A673 (cell line): ENCODE data around the gene JUNB. TPM values are rescaled to one million over a fixed set of nuclear protein-coding genes. Genes with fewer than 3 reads are reported as not detected.
"Not testable (repeated sequence)": the region's sequence is repeated elsewhere in the genome, so short reads cannot be mapped to it uniquely, and the experiment has no call there.

ENCODE experiments used
- BruUV-seq: library from RNA; stranded (reverse); fragments of 400-500 nt; replicated peaks from 2 replicates; lab custom pipeline; 2021; lab: Mats Ljungman, UMichigan
- CTCF ChIA-PET: fragments of 300-600 bp; sonication (Branson Sonifier 250); formaldehyde crosslinking; loops from one replicate; lab custom pipeline; 2022; ENCODE audit warnings: antibody characterized with exemption; lab: Charles Lee
- POLR2A ChIA-PET: fragments of 300-600 bp; sonication (Branson Sonifier 250); formaldehyde crosslinking; loops from one replicate; lab custom pipeline; 2022; ENCODE audit warnings: antibody characterized with exemption; ENCODE audit not compliant: low non-redundant PET; lab: Charles Lee
- DNase-seq: peaks from one replicate; pipeline ENCODE4 v3.0.0-alpha.2; 2015; ENCODE audit warnings: low spot score
- H3K27ac ChIP-seq: fragments of 200-600 bp; sonication (generic); 2 replicates; pipeline ENCODE4 v1.5.1; 2016; ENCODE audit warnings: mixed run types, low read depth, mild to moderate bottlenecking, mixed read lengths, antibody characterized with exemption, low read length; ENCODE audit not compliant: poor library complexity, severe bottlenecking
- H3K27me3 ChIP-seq: fragments of 200-600 bp; sonication (generic); replicated peaks from 2 replicates; pipeline ENCODE4 v1.6.1; 2017; ENCODE audit warnings: mixed run types, low read depth, mild to moderate bottlenecking, mixed read lengths, antibody characterized with exemption, low read length; ENCODE audit not compliant: insufficient read depth, poor library complexity
- H3K36me3 ChIP-seq: fragments of 200-600 bp; sonication (generic); 2 replicates; pipeline ENCODE4 v1.6.1; 2016; ENCODE audit warnings: mixed run types, mild to moderate bottlenecking, mixed read lengths, antibody characterized with exemption, low read length; ENCODE audit not compliant: insufficient read depth, poor library complexity, severe bottlenecking
- H3K4me1 ChIP-seq: fragments of 200-600 bp; sonication (generic); 2 replicates; pipeline ENCODE4 v1.6.1; 2017; ENCODE audit warnings: mixed run types, mild to moderate bottlenecking, mixed read lengths, antibody characterized with exemption, low read length; ENCODE audit not compliant: insufficient read depth, poor library complexity, severe bottlenecking
- H3K4me3 ChIP-seq: fragments of 200-600 bp; sonication (generic); 2 replicates; pipeline ENCODE4 v1.5.1; 2016; ENCODE audit warnings: low read depth, mixed run types, mild to moderate bottlenecking, mixed read lengths, low read length; ENCODE audit not compliant: poor library complexity, severe bottlenecking
- H3K9me3 ChIP-seq: fragments of 200-600 bp; sonication (generic); 2 replicates; pipeline ENCODE4 v1.6.1; 2016; ENCODE audit warnings: mixed run types, low read depth, mild to moderate bottlenecking, mixed read lengths, antibody characterized with exemption, low read length; ENCODE audit not compliant: poor library complexity, severe bottlenecking
- EZH2 ChIP-seq: fragments of 200-600 bp; sonication (generic); IDR thresholded peaks from 2 replicates; pipeline ENCODE4 v1.6.1; 2017; ENCODE audit warnings: borderline replicate concordance, low read depth, mild to moderate bottlenecking, mixed read lengths, antibody characterized with exemption, low read length; ENCODE audit not compliant: poor library complexity, severe bottlenecking
- intact Hi-C: fragments of 100-400 bp; cut with micrococcal nuclease; formaldehyde crosslinking; loops from one replicate; pipeline ENCODE4 v1.10.0; 2022; ENCODE audit not compliant: unreplicated experiment
- total RNA-seq: library from RNA; stranded (reverse); gene quantifications from 2 replicates; pipeline ENCODE4 v1.2.3, GENCODE V29; 2021
- TF ChIP-seq, protein P1 (sequence below): fragments of 300-800, 200-600 bp; sonication (generic); conservative IDR thresholded peaks from 2 replicates; pipeline ENCODE4 v1.5.1; 2017; ENCODE audit warnings: low read depth, mild to moderate bottlenecking, antibody characterized with exemption, low read length, moderate library complexity, mixed read lengths

The JUNB gene
- total RNA-seq, 1 experiment from 2014 or later = 27.7 TPM

DNA sequence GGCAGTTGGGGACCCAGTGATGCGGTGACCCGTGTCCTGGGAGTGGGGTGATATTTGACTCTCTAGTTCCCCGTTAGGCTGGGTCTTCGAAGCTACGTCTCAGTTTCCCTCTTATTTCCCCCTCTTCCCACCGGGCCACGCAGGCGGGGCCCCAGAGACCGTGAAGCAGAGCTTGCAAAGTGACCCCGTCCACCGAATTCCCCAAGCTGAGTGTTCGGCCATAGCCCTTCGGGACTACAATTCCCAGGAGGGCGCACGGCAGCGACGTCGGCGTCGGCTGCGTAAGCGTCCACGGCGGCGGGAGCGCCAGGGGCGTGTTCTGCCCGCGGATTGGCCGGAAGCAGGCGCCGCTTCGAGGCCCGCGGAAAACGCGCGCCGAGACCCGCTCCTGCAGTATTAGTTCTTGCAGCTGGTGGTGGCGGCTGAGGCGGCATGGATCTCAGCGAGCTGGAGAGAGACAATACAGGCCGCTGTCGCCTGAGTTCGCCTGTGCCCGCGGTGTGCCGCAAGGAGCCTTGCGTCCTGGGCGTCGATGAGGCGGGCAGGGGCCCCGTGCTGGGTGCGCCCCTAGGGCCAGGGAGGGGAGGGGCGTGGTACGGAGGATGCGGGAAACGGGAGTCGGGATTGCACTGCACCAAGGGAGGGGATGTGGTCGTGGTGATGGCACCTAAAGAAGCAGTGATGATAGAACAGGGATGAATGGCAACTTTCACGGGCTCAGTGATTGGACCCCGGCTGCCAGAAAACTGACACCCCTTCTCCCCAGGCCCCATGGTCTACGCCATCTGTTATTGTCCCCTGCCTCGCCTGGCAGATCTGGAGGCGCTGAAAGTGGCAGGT, 15.2 kb downstream of the JUNB start, which contains the start of gene RNASEH2A:
Gene RNASEH2A (plus strand): TSS at position 343 of the 840 bp plus-strand sequence. CDS start 90 bp downstream, at position 433.
- intact Hi-C loops = no loop called here
- CTCF ChIA-PET = no interaction called here
- Histone ChIP-seq H3K36me3 (peaks cover 16% of the 10 kb centered on the region), H3K9me3 (no peaks in the 10 kb centered on the region), H3K4me3 (peak within 1 kb of the TSS; percentile 91), H3K27ac (peak within 1 kb of the TSS; percentile 89), H3K4me1 (peaks cover 9% of the 10 kb centered on the region), H3K27me3 (no peaks in the 10 kb centered on the region)
- BruUV-seq = no TSS peak
- TF ChIP-seq EZH2 = no peak
- TF ChIP-seq, protein P1, sequence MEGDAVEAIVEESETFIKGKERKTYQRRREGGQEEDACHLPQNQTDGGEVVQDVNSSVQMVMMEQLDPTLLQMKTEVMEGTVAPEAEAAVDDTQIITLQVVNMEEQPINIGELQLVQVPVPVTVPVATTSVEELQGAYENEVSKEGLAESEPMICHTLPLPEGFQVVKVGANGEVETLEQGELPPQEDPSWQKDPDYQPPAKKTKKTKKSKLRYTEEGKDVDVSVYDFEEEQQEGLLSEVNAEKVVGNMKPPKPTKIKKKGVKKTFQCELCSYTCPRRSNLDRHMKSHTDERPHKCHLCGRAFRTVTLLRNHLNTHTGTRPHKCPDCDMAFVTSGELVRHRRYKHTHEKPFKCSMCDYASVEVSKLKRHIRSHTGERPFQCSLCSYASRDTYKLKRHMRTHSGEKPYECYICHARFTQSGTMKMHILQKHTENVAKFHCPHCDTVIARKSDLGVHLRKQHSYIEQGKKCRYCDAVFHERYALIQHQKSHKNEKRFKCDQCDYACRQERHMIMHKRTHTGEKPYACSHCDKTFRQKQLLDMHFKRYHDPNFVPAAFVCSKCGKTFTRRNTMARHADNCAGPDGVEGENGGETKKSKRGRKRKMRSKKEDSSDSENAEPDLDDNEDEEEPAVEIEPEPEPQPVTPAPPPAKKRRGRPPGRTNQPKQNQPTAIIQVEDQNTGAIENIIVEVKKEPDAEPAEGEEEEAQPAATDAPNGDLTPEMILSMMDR = no peak
- DNase-seq = peak; percentile 97
- POLR2A ChIA-PET = no interaction called here

DNA sequence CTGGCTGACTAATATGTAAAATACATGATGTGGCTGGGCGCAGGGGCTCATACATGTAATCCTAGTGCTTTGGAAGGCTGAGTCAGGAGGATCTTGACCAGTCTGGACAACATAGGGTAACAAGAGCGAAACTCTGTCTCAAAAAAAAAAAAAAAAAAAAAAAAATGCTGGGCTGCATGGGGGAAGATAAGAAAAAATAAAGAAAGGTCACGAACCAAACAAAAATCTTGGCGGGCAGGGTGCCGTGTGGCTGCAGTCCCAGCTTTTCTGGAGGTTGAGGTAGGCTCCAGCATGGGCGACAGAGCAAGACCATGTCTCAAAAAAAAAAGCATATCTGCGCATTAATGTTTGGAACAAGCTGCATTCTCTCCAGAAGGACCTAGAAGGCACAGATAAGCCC, 23.8 kb downstream of the JUNB start:
- ChIA-PET CTCF (no interaction called here), POLR2A (no interaction called here)
- no TSS peak for BruUV-seq
- Histone ChIP-seq H3K27me3 (no peaks in the 10 kb centered on the region), H3K36me3 (peaks cover 22% of the 10 kb centered on the region), H3K4me1 (no peaks in the 10 kb centered on the region), H3K9me3 (no peaks in the 10 kb centered on the region), H3K27ac (no peak overlapping the region), H3K4me3 (no peak overlapping the region)
- DNase-seq = no peak
- intact Hi-C loops = no loop called here
- TF ChIP-seq, protein P1 = no peak
- TF ChIP-seq EZH2 = no peak

DNA sequence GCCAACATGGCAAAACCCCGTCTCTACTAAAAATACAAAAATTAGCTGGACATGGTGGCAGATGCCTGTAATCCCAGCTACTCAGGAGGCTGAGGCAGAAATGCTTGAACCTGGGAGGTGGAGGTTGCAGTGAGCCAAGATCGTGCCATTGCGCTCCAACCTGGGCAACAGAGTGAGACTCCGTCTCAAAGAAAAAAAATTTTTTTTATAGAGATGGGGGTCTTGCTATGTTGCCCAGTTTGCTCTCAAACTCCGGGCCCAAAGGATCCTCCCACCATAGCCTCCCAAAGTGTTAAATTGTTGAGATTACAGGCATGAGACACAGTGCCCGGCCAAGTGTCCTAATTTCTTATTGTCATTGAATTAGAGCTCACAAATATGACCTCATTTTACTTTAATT, 25.9 kb downstream of the JUNB start:
- H3K27ac ChIP-seq, H3K9me3 ChIP-seq, CTCF ChIA-PET, H3K27me3 ChIP-seq, BruUV-seq, H3K4me3 ChIP-seq, intact Hi-C loops, POLR2A ChIA-PET, DNase-seq, H3K4me1 ChIP-seq: not testable (repeated sequence)
- peaks cover 14% of the 10 kb centered on the region for H3K36me3 ChIP-seq

DNA sequence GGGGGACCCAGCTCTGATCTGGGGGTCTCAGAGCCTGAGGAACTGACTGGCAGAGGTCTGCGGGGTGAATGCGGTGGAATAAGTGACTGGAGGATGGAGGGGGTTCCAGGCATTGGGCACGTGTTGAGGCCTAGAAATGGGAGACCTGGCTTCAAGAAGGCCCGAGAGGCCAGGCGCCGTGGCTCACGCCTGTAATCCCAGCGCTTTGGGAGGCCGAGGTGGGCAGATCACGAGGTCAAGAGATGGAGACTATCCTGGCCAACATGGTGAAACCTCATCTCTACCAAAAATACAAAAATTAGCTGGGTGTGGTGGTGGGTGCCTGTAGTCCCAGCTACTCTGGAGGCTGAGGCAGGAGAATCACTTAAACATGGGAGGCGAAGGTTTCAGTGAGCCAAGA, 26.5 kb downstream of the JUNB start:
- POLR2A ChIA-PET, H3K27ac ChIP-seq, BruUV-seq: not testable (repeated sequence)

More for the DNA sequence above, 26.5 kb downstream of the JUNB start:
- H3K4me3 ChIP-seq, H3K27me3 ChIP-seq, CTCF ChIA-PET, H3K4me1 ChIP-seq, H3K9me3 ChIP-seq, intact Hi-C loops, DNase-seq: not testable (repeated sequence)
- peaks cover 13% of the 10 kb centered on the region for H3K36me3 ChIP-seq
